A673 (cell line): ENCODE results near the gene CFAP46.

Experiments
- CTCF ChIP-seq: fragments of 300-800, 200-600 bp; sonication (generic); conservative IDR thresholded peaks from 2 replicates; pipeline ENCODE4 v1.5.1; 2017; ENCODE audit warnings: low read depth, mild to moderate bottlenecking, antibody characterized with exemption, low read length, moderate library complexity, mixed read lengths
- EZH2 ChIP-seq: fragments of 200-600 bp; sonication (generic); IDR thresholded peaks from 2 replicates; pipeline ENCODE4 v1.6.1; 2017; ENCODE audit warnings: borderline replicate concordance, low read depth, mild to moderate bottlenecking, mixed read lengths, antibody characterized with exemption, low read length; ENCODE audit not compliant: poor library complexity, severe bottlenecking

GRCh38 chr10:132948351-132948750 is 6.0 kb upstream of the CFAP46 start:
- no peak for TF ChIP-seq CTCF
- TF ChIP-seq EZH2: no peak
